Neural cell (in vitro differentiated cells): ENCODE data around the gene EEIG1. TPM values are rescaled to one million over a fixed set of nuclear protein-coding genes. Genes with fewer than 3 reads are reported as not detected.

Experiments
- H2AFZ ChIP-seq: fragments of 200-600, 300-800 bp; sonication (generic), shearing (Covaris generic); 2 replicates; pipeline ENCODE4 v1.6.0; 2014; ENCODE audit warnings: low read depth, mild to moderate bottlenecking, antibody characterized with exemption, low read length, moderate library complexity
- H3F3A ChIP-seq: fragments of 200-600 bp; shearing (Covaris generic); 2 replicates; pipeline ENCODE4 v1.6.1; 2016; ENCODE audit warnings: mild to moderate bottlenecking, moderate library complexity, mixed read lengths, antibody characterized with exemption, low read length; ENCODE audit not compliant: insufficient read depth, poor library complexity, severe bottlenecking
- H3K27ac ChIP-seq: fragments of 200-600, 300-800 bp; sonication (generic), shearing (Covaris generic); 2 replicates; pipeline ENCODE4 v1.5.1; 2014; ENCODE audit warnings: mild to moderate bottlenecking, low read length, moderate library complexity
- H3K27me3 ChIP-seq: fragments of 300-800, 200-600 bp; sonication (generic), shearing (Covaris generic); 2 replicates; pipeline ENCODE4 v1.6.0; 2014; ENCODE audit warnings: mild to moderate bottlenecking, low read depth, low read length, moderate library complexity; ENCODE audit not compliant: insufficient read depth
- H3K36me3 ChIP-seq: fragments of 300-800, 200-600 bp; sonication (generic), shearing (Covaris generic); 2 replicates; pipeline ENCODE4 v1.5.1; 2014; ENCODE audit warnings: mild to moderate bottlenecking, antibody characterized with exemption, low read length, moderate library complexity; ENCODE audit not compliant: insufficient read depth
- H3K4me2 ChIP-seq: fragments of 300-800, 200-600 bp; sonication (generic), shearing (Covaris generic); 2 replicates; pipeline ENCODE4 v1.6.0; 2014; ENCODE audit warnings: mild to moderate bottlenecking, low read length
- H3K4me3 ChIP-seq: fragments of 300-800, 200-600 bp; sonication (generic), shearing (Covaris generic); 2 replicates; pipeline ENCODE4 v1.5.1; 2014; ENCODE audit warnings: mild to moderate bottlenecking, low read length, moderate library complexity
- H3K79me2 ChIP-seq: fragments of 200-600 bp; shearing (Covaris generic); replicated peaks from 2 replicates; pipeline ENCODE4 v1.6.0; 2014; ENCODE audit warnings: mild to moderate bottlenecking, low read length, moderate library complexity; ENCODE audit not compliant: insufficient read depth
- H3K9ac ChIP-seq: fragments of 300-800, 200-600 bp; sonication (generic), shearing (Covaris generic); 2 replicates; pipeline ENCODE4 v1.6.1; 2016; ENCODE audit warnings: mild to moderate bottlenecking, low read length, mixed read lengths
- H3K9me2 ChIP-seq: fragments of 200-600 bp; shearing (Covaris generic); 2 replicates; pipeline ENCODE4 v1.6.1; 2016; ENCODE audit warnings: mild to moderate bottlenecking, low read length, mixed read lengths; ENCODE audit not compliant: insufficient read depth
- H3K9me3 ChIP-seq: fragments of 200-600, 300-800 bp; sonication (generic), shearing (Covaris generic); 2 replicates; pipeline ENCODE4 v1.6.1; 2016; ENCODE audit warnings: mild to moderate bottlenecking, mixed run types, low read length, moderate library complexity, mixed read lengths
- H4K20me1 ChIP-seq: fragments of 200-600 bp; shearing (Covaris generic); 2 replicates; pipeline ENCODE4 v1.6.1; 2016; ENCODE audit warnings: mild to moderate bottlenecking, mixed run types; ENCODE audit not compliant: insufficient read depth
- EP300 ChIP-seq: fragments of 450-650 bp; conservative IDR thresholded peaks from 2 replicates; pipeline ENCODE4 v1.6.1; 2014; ENCODE audit warnings: antibody characterized with exemption, mild to moderate bottlenecking, moderate library complexity; ENCODE audit not compliant: poor library complexity, severe bottlenecking
- EZH2 ChIP-seq: fragments of 200-600, 300-800 bp; shearing (Covaris generic), sonication (generic); IDR thresholded peaks from 2 replicates; pipeline ENCODE4 v1.6.1; 2014; ENCODE audit warnings: antibody characterized with exemption, low read length, borderline replicate concordance, mild to moderate bottlenecking; ENCODE audit not compliant: insufficient read depth, poor library complexity, severe bottlenecking
- MXI1 ChIP-seq: fragments of 450-650 bp; conservative IDR thresholded peaks from 2 replicates; pipeline ENCODE4 v1.6.1; 2014; ENCODE audit warnings: antibody characterized with exemption, mild to moderate bottlenecking; ENCODE audit not compliant: poor library complexity, severe bottlenecking
- POLR2AphosphoS5 ChIP-seq: IDR thresholded peaks from 2 replicates; pipeline ENCODE4 v1.6.1; 2012
- RAD21 ChIP-seq: fragments of 450-650 bp; conservative IDR thresholded peaks from 2 replicates; pipeline ENCODE4 v1.6.1; 2014; ENCODE audit warnings: antibody characterized with exemption, mild to moderate bottlenecking, moderate library complexity
- SMC3 ChIP-seq: fragments of 450-650 bp; conservative IDR thresholded peaks from 2 replicates; pipeline ENCODE4 v1.6.1; 2014; ENCODE audit warnings: antibody characterized with exemption, mild to moderate bottlenecking, moderate library complexity; ENCODE audit not compliant: poor library complexity
- TAF1 ChIP-seq: IDR thresholded peaks from 2 replicates; pipeline ENCODE4 v1.6.1; 2012; ENCODE audit warnings: low read depth
- polyA plus RNA-seq: library from polyadenylated mRNA; depleted of rRNA; stranded (reverse); fragments of >200 nt; gene quantifications from 2 replicates; pipeline ENCODE4 v1.2.3, GENCODE V29; 2014
- TF ChIP-seq, protein P1 (sequence below): IDR thresholded peaks from 2 replicates; pipeline ENCODE4 v1.6.1; 2012; ENCODE audit warnings: borderline replicate concordance
- TF ChIP-seq, protein P2 (sequence below): fragments of 450-650 bp; IDR thresholded peaks from 2 replicates; pipeline ENCODE4 v1.5.1; 2014; ENCODE audit warnings: antibody characterized with exemption, mild to moderate bottlenecking, moderate library complexity; ENCODE audit not compliant: poor library complexity, severe bottlenecking

The EEIG1 gene
- polyA plus RNA-seq, 1 donor from 2014 or later, result 6.7 TPM

DNA sequence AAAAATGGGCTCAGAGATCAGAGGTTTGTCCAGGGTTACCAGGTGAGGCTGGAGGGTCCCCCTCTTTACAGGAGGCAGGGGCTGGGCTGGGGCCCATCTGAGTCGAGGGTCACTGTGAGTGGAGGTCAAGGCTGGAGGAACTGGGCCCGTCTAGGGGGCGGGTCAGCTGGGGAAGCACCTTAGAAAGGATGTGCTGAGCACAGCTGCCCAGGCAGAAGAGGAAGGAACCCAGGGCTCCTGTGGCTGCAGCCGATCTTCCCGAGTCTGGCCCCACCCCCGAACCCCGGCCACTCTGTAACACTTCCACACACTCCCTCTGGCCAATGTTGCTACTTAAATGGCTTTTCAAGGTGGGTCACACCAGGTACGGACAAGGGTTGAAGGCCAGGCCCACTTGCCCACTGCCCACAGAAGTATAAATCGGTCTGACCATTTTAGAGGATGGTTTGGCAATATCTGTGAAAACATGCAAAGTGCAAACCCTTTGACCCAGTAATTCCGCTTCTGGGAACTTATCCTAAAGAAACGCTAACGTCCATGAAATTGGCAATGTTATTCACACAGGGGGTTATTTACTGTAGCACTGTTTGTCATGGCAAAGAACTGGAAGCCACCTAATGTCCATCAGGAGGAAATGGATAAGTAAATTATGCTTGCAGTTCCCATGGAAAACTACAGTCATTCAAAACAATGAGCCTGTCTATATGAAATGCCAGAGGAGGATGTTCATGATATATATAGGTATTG, 30.5 kb upstream of the EEIG1 start:
- no peak overlapping the region for H3K27ac ChIP-seq
- H3F3A ChIP-seq, result no peaks in the 10 kb centered on the region
- H3K9me3 ChIP-seq, result no peaks in the 10 kb centered on the region
- no peaks in the 10 kb centered on the region for H3K79me2 ChIP-seq
- no peaks in the 10 kb centered on the region for H4K20me1 ChIP-seq
- H3K9ac ChIP-seq, result no peak overlapping the region
- no peaks in the 10 kb centered on the region for H3K36me3 ChIP-seq
- no peak for TF ChIP-seq EZH2
- TF ChIP-seq, protein P1, sequence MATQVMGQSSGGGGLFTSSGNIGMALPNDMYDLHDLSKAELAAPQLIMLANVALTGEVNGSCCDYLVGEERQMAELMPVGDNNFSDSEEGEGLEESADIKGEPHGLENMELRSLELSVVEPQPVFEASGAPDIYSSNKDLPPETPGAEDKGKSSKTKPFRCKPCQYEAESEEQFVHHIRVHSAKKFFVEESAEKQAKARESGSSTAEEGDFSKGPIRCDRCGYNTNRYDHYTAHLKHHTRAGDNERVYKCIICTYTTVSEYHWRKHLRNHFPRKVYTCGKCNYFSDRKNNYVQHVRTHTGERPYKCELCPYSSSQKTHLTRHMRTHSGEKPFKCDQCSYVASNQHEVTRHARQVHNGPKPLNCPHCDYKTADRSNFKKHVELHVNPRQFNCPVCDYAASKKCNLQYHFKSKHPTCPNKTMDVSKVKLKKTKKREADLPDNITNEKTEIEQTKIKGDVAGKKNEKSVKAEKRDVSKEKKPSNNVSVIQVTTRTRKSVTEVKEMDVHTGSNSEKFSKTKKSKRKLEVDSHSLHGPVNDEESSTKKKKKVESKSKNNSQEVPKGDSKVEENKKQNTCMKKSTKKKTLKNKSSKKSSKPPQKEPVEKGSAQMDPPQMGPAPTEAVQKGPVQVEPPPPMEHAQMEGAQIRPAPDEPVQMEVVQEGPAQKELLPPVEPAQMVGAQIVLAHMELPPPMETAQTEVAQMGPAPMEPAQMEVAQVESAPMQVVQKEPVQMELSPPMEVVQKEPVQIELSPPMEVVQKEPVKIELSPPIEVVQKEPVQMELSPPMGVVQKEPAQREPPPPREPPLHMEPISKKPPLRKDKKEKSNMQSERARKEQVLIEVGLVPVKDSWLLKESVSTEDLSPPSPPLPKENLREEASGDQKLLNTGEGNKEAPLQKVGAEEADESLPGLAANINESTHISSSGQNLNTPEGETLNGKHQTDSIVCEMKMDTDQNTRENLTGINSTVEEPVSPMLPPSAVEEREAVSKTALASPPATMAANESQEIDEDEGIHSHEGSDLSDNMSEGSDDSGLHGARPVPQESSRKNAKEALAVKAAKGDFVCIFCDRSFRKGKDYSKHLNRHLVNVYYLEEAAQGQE, result no peak
- no peak for TF ChIP-seq EP300
- no peak for TF ChIP-seq POLR2AphosphoS5
- TF ChIP-seq, protein P2, sequence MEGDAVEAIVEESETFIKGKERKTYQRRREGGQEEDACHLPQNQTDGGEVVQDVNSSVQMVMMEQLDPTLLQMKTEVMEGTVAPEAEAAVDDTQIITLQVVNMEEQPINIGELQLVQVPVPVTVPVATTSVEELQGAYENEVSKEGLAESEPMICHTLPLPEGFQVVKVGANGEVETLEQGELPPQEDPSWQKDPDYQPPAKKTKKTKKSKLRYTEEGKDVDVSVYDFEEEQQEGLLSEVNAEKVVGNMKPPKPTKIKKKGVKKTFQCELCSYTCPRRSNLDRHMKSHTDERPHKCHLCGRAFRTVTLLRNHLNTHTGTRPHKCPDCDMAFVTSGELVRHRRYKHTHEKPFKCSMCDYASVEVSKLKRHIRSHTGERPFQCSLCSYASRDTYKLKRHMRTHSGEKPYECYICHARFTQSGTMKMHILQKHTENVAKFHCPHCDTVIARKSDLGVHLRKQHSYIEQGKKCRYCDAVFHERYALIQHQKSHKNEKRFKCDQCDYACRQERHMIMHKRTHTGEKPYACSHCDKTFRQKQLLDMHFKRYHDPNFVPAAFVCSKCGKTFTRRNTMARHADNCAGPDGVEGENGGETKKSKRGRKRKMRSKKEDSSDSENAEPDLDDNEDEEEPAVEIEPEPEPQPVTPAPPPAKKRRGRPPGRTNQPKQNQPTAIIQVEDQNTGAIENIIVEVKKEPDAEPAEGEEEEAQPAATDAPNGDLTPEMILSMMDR, result no peak
- TF ChIP-seq RAD21, result no peak
- TF ChIP-seq SMC3, result no peak
- TF ChIP-seq MXI1, result no peak
- no peak for TF ChIP-seq TAF1
- H3K27me3 ChIP-seq, result no peaks in the 10 kb centered on the region
- H2AFZ ChIP-seq, result no peak overlapping the region
- H3K9me2 ChIP-seq, result no peaks in the 10 kb centered on the region
- no peak overlapping the region for H3K4me2 ChIP-seq
- H3K4me3 ChIP-seq, result no peak overlapping the region

DNA sequence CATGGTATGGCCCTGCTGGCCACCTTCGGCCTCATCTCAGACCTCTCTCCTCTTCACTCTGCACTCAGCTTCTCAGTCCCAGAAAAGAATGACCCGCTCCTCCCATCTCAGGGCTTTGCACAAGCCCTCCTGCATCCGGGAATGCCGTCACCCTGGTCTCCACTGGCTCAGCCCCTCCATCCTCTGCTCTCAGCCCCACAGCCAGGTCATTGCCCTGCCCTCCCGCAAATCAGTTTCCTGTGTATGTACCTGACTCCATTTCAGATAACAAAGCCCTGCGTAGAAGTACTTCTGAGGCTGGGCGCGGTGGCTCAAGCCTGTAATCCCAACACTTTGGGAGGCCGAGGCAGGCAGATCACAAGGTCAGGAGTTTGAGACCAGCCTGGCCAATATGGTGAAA, 28.9 kb upstream of the EEIG1 start:
- Histone ChIP-seq H3K36me3 (no peaks in the 10 kb centered on the region), H2AFZ (no peak overlapping the region)

More for the DNA sequence above, 28.9 kb upstream of the EEIG1 start:
- Histone ChIP-seq H3K27ac (no peak overlapping the region), H3K4me2 (no peak overlapping the region), H3K79me2 (no peaks in the 10 kb centered on the region), H3K27me3 (no peaks in the 10 kb centered on the region), H4K20me1 (no peaks in the 10 kb centered on the region), H3K9ac (no peak overlapping the region), H3K9me3 (no peaks in the 10 kb centered on the region), H3K4me3 (no peak overlapping the region), H3K9me2 (no peaks in the 10 kb centered on the region), H3F3A (no peaks in the 10 kb centered on the region)
- TF ChIP-seq SMC3 (no peak), TAF1 (no peak), EP300 (no peak), RAD21 (no peak), MXI1 (no peak), POLR2AphosphoS5 (no peak), EZH2 (no peak)
- TF ChIP-seq, protein P1, result no peak
- TF ChIP-seq, protein P2, result no peak
